Skeletal muscle tissue (tissue), 4 donors: ENCODE results near the gene UCKL1. TPM values are rescaled to one million over a fixed set of nuclear protein-coding genes. Genes with fewer than 3 reads are reported as not detected.
A peak's percentile ranks its signal among the peaks of the same experiment; 100 is the strongest.

Experiments used
- H3K27ac ChIP-seq: one replicate; pipeline ENCODE4 v1.7.0; 2013; ENCODE audit warnings: mild to moderate bottlenecking, low read depth, low read length, inconsistent platforms
- H3K27me3 ChIP-seq, 3 donors: one replicate each; pipeline ENCODE4 v1.7.0; 2013; ENCODE audit warnings: low read length in 3 of 3; ENCODE audit not compliant: control insufficient read depth in 3 of 3, insufficient read depth in 3 of 3
- H3K36me3 ChIP-seq, 3 donors: one replicate each; pipeline ENCODE4 v1.7.0; 2013; ENCODE audit warnings: low read length in 3 of 3; ENCODE audit not compliant: control insufficient read depth in 3 of 3, insufficient read depth in 3 of 3
- H3K4me1 ChIP-seq, 3 donors: one replicate each; pipeline ENCODE4 v1.7.0; 2013; ENCODE audit warnings: low read length in 3 of 3, mild to moderate bottlenecking in 3 of 3; ENCODE audit not compliant: control insufficient read depth in 3 of 3, insufficient read depth in 3 of 3
- H3K4me3 ChIP-seq, 3 donors: one replicate each; pipeline ENCODE4 v1.7.0; 2013; ENCODE audit warnings: low read length in 3 of 3
- H3K9ac ChIP-seq, 3 donors: one replicate each; pipeline ENCODE4 v1.7.0; 2013; ENCODE audit warnings: low read length in 3 of 3, mild to moderate bottlenecking in 3 of 3, moderate library complexity in 2 of 3, low read depth in 1 of 3
- H3K9me3 ChIP-seq, 3 donors: one replicate each; pipeline ENCODE4 v1.7.0; 2013; ENCODE audit warnings: low read length in 3 of 3; ENCODE audit not compliant: control insufficient read depth in 3 of 3
- total RNA-seq: library from RNA; depleted of rRNA; stranded (reverse); fragments of >200 nt; gene quantifications from one replicate; pipeline ENCODE4 v1.2.3, GENCODE V29; 2014
- donor health status: Osteomylitis.

The UCKL1 gene
- total RNA-seq, 1 donor from 2014 or later: 15.7 TPM

- Histone ChIP-seq H3K27me3 (no peaks in the 10 kb centered on the region), H3K9me3 (no peaks in the 10 kb centered on the region), H3K4me3 (peak overlapping the region in 2 of 3 donors; percentile 58 to 79), H3K36me3 (peaks cover 0 to 10% (median 4%) of the 10 kb centered on the region in 3 donors), H3K9ac (peak overlapping the region; percentile 36 to 99 (median 90)), H3K27ac (peak overlapping the region; percentile 99), H3K4me1 (peaks cover 77 to 89% (median 81%) of the 10 kb centered on the region in 3 donors)
Observed at GRCh38 chr20:63952210-63952535, 4.0 kb downstream of the UCKL1 start.

GRCh38 chr20:63951398-63952209, 4.6 kb downstream of the UCKL1 start:
- peak overlapping the region; percentile 90 to 99 (median 94) for H3K9ac ChIP-seq
- peaks cover 0 to 10% (median 4%) of the 10 kb centered on the region in 3 donors for H3K36me3 ChIP-seq
- H3K27ac ChIP-seq: peak overlapping the region; percentile 99
- H3K27me3 ChIP-seq: no peaks in the 10 kb centered on the region
- peaks cover 75 to 91% (median 80%) of the 10 kb centered on the region in 3 donors for H3K4me1 ChIP-seq
- peak overlapping the region; percentile 62 to 86 (median 79) for H3K4me3 ChIP-seq
- no peaks in the 10 kb centered on the region for H3K9me3 ChIP-seq

DNA sequence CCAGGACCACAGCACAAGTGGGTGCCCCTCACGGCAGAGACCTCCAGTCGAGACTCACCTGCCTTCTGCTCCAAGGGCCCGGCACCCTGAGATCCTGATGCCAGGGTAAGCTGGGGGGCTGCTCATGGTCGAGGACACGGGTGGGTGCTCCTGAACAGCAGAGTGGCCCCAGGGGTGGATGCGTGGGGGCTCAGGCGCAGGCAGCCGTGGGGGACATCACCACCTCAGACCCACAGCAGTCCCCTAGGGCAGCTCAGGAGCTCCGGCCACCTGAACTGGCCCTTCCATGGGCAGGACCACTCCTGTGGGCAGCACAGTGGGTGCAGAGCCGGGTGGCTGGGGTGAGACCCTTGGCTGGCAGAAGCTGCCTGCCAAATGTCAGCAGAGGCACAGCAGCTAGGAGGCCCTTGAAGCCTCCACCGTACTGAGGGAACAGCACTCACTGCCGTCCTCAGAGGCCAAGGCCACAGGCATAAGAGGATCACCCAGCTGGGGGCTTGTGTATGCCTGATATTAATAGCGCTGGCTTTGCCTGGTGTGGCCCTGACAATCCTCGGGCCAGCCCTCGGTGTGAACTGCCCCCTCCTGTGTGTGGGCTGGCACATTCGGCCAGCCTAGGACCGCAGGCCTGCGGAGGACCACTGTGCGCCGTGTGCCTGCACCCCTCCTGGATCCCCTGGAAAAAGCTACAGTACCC, 5.4 kb downstream of the UCKL1 start:
- Histone ChIP-seq H3K9ac (peak overlapping the region; percentile 90 to 99 (median 94)), H3K4me1 (peaks cover 78 to 98% (median 84%) of the 10 kb centered on the region in 3 donors), H3K36me3 (peaks cover 3 to 11% (median 4%) of the 10 kb centered on the region in 3 donors), H3K27ac (peak overlapping the region; percentile 99), H3K9me3 (no peaks in the 10 kb centered on the region), H3K4me3 (peak overlapping the region; percentile 79 to 86 (median 79)), H3K27me3 (no peaks in the 10 kb centered on the region)

DNA sequence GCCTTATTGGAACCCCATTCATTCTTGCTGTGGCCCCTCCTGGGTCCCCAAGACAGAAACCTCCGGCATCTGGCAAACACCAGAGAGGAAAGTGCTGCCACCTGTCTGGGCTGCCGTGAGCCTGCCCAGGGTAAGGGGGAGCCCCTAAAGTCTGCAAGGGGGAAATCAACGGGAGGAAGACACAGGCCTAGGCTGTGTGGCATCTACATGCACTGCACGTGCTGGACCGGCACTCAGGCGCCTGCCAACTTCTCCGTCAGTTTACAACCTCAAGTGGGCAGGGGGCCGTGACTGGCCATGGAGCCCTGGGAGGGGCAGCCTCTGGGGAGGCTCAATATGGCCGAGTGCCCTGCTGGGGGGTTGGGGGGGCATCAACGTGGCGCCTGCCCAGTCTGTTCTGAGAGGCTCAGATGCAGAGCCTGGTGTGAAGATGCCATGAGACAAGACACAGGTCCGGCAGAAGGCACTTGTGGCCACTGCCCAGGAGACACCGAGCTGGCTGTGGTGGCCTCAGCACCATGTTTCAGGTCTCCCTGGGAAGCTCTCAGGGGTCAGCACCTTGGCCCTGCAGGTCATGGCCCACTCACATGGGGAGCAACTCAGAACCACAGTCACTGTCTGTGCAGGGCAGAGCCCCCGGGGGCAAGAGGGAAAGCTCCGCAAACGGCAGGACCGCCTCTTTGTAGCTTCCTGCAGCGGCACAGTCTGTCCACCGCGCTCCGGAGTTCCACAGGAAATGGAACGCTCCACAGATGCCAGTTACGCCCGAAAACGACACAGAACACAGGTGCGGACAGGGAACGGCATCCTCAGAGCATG, 8.4 kb downstream of the UCKL1 start:
- Histone ChIP-seq H3K4me1 (peaks cover 72 to 94% (median 74%) of the 10 kb centered on the region in 3 donors), H3K27ac (peak overlapping the region; percentile 99), H3K36me3 (peaks cover 25 to 38% (median 30%) of the 10 kb centered on the region in 3 donors), H3K9ac (peak overlapping the region; percentile 46 to 99 (median 57)), H3K27me3 (no peaks in the 10 kb centered on the region), H3K4me3 (peak overlapping the region; percentile 49 to 86 (median 54)), H3K9me3 (no peaks in the 10 kb centered on the region)

GRCh38 chr20:63946986-63947637, 9.1 kb downstream of the UCKL1 start:
- Histone ChIP-seq H3K9me3 (no peaks in the 10 kb centered on the region), H3K4me3 (peak overlapping the region in 2 of 3 donors; percentile 7 to 86), H3K4me1 (peaks cover 68 to 89% (median 71%) of the 10 kb centered on the region in 3 donors), H3K36me3 (peaks cover 30 to 44% (median 33%) of the 10 kb centered on the region in 3 donors), H3K9ac (peak overlapping the region in 2 of 3 donors; percentile 46 to 99), H3K27ac (no peak overlapping the region), H3K27me3 (no peaks in the 10 kb centered on the region)

DNA sequence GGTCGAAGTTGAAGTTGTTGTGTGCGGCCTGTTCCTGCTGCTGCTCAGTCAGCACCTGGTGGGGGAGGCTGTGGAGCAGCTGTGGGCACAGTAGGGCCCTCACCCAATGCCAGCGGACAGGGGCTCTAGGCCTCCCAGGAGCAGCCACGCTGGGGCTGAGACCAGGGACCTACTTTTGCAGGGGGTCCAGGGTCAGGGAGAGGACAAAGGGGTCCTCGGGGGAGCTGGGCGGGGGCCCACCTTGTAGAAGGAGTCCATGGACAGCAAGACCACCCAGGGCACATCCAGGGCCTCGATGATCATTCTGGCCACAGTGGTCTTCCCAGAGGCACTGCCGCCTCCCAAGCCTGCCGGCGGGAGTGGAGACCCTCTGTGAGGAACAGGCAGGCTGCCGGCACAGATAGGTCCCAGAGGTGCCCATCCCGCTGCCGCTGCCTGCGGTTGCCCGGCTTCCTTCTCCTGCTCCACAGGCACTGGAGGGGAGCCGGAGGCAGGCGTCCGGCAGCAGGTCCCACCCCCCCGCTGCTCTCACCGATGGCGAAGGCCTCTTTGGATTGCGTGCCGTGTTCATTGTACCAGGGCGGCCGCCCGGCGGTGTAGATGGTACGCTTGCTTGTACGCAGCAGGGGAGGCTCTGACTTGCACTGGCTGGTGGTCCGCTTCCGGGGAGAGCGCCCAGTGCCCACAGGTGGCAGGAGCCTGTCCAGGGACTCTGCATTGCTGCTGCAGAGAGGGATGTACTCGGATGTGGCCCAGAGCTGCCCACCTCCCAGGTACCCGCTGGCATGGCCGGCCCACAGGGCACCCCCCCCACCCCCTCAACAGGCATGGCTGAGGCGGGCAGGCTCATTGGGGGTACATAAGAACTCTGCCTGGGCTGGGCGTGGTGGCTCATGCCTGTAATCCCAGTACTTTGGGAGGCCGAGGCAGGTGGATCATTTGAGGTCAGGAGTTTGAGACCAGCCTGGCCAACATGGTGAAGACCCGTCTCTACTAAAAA, 10.0 kb downstream of the UCKL1 start:
- Histone ChIP-seq H3K4me3 (no peak overlapping the region), H3K4me1 (peaks cover 61 to 80% (median 63%) of the 10 kb centered on the region in 3 donors), H3K9me3 (no peaks in the 10 kb centered on the region), H3K27me3 (no peaks in the 10 kb centered on the region), H3K9ac (peak overlapping the region in 1 of 3 donors; percentile 25), H3K36me3 (peaks cover 30 to 47% (median 34%) of the 10 kb centered on the region in 3 donors), H3K27ac (no peak overlapping the region)

DNA sequence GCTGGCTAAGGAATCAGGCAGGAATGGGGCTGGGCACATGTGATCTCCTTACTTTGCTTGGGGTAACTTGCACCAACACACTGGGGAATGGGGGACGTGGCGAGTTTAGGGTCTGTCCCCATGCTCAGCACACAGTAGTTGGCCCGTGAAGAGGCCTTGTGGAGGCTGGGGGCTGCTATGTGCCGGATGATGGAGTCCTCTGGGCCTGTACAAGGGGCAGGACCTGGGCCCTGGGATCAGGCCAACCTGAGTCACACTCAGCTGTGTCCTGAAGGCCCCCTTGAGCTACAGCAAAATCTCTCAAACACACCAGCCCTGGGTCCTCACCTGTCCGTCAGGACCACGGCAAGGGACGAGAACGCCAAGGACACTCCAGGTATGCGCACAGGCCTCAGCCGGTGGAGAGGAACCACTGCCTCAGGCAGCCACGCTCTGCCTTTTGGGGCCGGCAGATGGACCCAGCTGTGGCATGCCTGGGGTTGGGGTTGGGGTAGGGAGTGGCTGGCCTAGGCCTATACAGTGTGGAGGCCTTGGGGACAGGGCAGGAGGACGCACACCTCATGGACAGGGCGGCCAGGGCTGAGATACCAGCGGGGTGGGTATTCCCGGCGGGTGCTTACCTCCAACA, 11.1 kb downstream of the UCKL1 start:
- H3K9me3 ChIP-seq: no peaks in the 10 kb centered on the region
- H3K27me3 ChIP-seq: no peaks in the 10 kb centered on the region
- H3K27ac ChIP-seq: no peak overlapping the region
- peaks cover 50 to 69% (median 53%) of the 10 kb centered on the region in 3 donors for H3K4me1 ChIP-seq
- peaks cover 40 to 52% (median 45%) of the 10 kb centered on the region in 3 donors for H3K36me3 ChIP-seq
- H3K9ac ChIP-seq: no peak overlapping the region
- H3K4me3 ChIP-seq: no peak overlapping the region

- Histone ChIP-seq H3K27me3 (no peaks in the 10 kb centered on the region), H3K9me3 (no peaks in the 10 kb centered on the region), H3K36me3 (peaks cover 46 to 57% (median 49%) of the 10 kb centered on the region in 3 donors), H3K4me1 (peaks cover 42 to 61% (median 44%) of the 10 kb centered on the region in 3 donors), H3K4me3 (no peak overlapping the region), H3K27ac (no peak overlapping the region), H3K9ac (peak overlapping the region in 1 of 3 donors; percentile 16)
Observed at GRCh38 chr20:63944078-63944941, 11.9 kb downstream of the UCKL1 start.
